Osteocyte (in vitro differentiated cells): Measurements from ENCODE around the gene C12orf76. TPM values are rescaled to one million over a fixed set of nuclear protein-coding genes. Genes with fewer than 3 reads are reported as not detected.

Experiments
- DNase-seq: peaks from one replicate; pipeline ENCODE4 v3.0.0; 2021; ENCODE audit warnings: mixed read lengths; ENCODE audit not compliant: unreplicated experiment; ENCODE audit errors: extremely low spot score
- H3K27ac Mint-ChIP-seq: one replicate; pipeline ENCODE4 v1.8.0; 2021; ENCODE audit warnings: mild to moderate bottlenecking, mixed read lengths; ENCODE audit not compliant: unreplicated experiment
- H3K27me3 Mint-ChIP-seq: one replicate; pipeline ENCODE4 v1.8.0; 2021; ENCODE audit warnings: mixed read lengths; ENCODE audit not compliant: unreplicated experiment
- H3K36me3 Mint-ChIP-seq: one replicate; pipeline ENCODE4 v1.8.0; 2021; ENCODE audit warnings: mixed read lengths; ENCODE audit not compliant: unreplicated experiment
- H3K4me1 Mint-ChIP-seq: one replicate; pipeline ENCODE4 v1.8.0; 2021; ENCODE audit warnings: mixed read lengths; ENCODE audit not compliant: unreplicated experiment
- H3K4me3 Mint-ChIP-seq: one replicate; pipeline ENCODE4 v1.8.0; 2021; ENCODE audit warnings: mild to moderate bottlenecking, moderate library complexity, mixed read lengths; ENCODE audit not compliant: unreplicated experiment
- H3K9me3 Mint-ChIP-seq: one replicate; pipeline ENCODE4 v1.8.0; 2021; ENCODE audit warnings: mixed read lengths; ENCODE audit not compliant: unreplicated experiment
- total RNA-seq: library from RNA; stranded (reverse); gene quantifications from 2 replicates; pipeline ENCODE4 v1.2.1, GENCODE V29; 2021
- TF ChIP-seq, protein P1 (sequence below): fragments of 200-600 bp; sonication (generic); IDR thresholded peaks from 2 replicates; pipeline ENCODE4 v1.5.0; 2021; ENCODE audit warnings: antibody characterized with exemption, mild to moderate bottlenecking, moderate library complexity

C12orf76 gene
- total RNA-seq, 1 donor from 2014 or later: 13.7 TPM

DNA sequence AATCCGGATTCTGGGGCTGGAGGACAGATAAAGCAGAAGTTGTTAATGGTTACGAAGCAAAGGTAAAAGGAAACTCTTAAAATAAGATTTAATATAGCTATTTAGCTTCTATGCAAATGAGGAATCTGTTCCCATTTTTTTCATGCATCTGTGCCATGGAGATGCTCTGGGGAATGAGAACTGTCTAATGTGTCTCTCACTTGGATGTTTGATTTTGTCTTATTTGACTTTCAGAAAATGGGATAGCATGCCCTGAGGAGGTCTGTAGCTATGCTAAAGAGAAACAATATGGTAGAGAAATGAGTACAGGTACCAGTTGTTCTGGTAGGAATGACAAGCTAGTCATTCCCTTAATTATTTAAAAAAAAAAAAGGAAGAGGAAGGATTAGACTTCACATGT is 24.3 kb downstream of the C12orf76 start:
- Mint-ChIP-seq H3K36me3 (peaks cover 42% of the 10 kb centered on the region), H3K9me3 (no peaks in the 10 kb centered on the region), H3K27ac (no peak overlapping the region), H3K4me1 (no peaks in the 10 kb centered on the region), H3K27me3 (no peaks in the 10 kb centered on the region), H3K4me3 (no peak overlapping the region)
- no peak for DNase-seq
- TF ChIP-seq, protein P1, sequence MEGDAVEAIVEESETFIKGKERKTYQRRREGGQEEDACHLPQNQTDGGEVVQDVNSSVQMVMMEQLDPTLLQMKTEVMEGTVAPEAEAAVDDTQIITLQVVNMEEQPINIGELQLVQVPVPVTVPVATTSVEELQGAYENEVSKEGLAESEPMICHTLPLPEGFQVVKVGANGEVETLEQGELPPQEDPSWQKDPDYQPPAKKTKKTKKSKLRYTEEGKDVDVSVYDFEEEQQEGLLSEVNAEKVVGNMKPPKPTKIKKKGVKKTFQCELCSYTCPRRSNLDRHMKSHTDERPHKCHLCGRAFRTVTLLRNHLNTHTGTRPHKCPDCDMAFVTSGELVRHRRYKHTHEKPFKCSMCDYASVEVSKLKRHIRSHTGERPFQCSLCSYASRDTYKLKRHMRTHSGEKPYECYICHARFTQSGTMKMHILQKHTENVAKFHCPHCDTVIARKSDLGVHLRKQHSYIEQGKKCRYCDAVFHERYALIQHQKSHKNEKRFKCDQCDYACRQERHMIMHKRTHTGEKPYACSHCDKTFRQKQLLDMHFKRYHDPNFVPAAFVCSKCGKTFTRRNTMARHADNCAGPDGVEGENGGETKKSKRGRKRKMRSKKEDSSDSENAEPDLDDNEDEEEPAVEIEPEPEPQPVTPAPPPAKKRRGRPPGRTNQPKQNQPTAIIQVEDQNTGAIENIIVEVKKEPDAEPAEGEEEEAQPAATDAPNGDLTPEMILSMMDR: no peak

DNA sequence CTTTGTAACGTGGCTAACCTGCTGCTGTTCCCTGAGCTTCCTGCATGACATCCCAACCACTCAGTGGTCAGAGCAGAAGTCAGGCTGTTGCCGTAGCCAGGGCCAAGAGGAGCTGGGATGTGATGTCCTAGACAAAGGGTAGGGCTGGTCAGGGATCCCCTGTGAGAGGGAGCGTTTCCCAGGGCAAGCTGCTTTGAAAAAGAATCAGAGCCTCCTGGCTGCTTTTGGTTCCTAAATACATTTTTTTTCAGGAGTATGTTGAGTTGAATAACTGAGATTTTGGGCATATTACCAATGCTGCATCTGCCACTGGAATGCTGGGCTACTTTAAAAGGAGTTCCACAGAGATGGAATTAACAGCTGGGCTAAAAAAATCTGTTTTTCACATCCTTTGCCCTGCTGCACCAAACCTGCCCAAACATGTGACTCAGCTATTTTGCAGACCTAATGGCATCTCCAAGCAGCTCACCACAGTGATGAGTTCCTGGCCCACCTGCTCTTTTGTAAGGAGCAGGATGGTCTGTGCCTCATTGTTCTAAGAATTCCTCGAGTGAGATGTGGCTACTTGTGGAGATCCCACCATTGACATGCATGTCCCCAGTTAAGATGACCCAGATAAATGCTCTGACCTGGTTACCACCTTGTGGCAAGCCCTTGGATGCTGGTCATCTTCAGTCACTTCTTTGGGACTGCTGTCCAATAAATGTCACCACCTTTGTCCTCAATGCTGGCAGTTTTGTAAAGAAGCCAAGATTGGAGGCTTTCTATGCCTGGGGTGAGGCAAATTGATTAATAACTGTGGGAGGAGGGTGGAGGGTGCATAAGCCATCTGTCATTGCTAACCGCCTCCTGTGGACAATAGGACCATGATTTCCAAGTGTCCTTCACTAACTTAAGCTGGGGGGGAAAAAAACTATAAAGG is 25.0 kb downstream of the C12orf76 start:
- TF ChIP-seq, protein P1: no peak
- Mint-ChIP-seq H3K9me3 (no peaks in the 10 kb centered on the region), H3K4me1 (no peaks in the 10 kb centered on the region), H3K27ac (no peak overlapping the region), H3K27me3 (no peaks in the 10 kb centered on the region), H3K36me3 (peaks cover 44% of the 10 kb centered on the region), H3K4me3 (no peak overlapping the region)
- DNase-seq: no peak

DNA sequence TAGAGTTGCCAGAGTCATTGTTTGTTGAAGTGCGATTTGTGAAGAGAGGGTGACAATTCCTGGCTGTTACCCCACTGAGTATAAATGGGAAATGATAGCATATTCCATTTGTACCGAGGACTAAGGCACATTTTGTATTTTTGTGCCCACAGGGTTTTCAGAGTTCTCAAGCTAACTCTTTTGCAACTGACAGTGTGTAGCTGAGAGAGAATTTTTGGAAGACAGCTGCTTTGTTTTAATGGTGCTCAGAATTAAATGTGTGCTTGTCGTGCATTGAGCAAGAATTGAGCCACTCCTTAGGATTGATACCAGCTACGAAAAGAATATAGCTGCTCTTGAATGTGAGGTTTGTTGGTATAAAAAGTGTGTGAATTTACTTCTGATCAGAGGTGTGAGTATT is 27.4 kb downstream of the C12orf76 start:
- no peak for DNase-seq
- TF ChIP-seq, protein P1: no peak
- Mint-ChIP-seq H3K36me3 (peaks cover 36% of the 10 kb centered on the region), H3K4me3 (no peak overlapping the region), H3K9me3 (no peaks in the 10 kb centered on the region), H3K4me1 (no peaks in the 10 kb centered on the region), H3K27ac (no peak overlapping the region), H3K27me3 (no peaks in the 10 kb centered on the region)

DNA sequence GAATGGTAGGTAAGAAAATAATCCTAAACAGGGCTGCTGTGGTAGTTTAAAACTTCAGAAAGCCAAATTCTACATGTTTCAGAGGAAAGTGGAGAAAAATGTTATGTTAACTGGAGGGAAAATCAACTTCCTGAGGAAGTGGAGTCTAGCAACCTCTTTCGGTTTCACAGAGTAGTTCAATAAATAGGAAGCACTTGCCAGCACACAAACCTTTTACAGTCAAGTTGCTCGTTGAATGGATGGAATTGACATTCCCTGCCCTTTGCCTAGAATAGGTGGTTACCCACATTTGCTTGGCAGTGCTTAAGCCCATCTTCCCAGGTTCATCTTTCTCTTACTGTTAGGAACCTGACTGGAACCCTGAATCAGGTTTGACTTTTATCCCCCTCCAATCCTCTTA is 33.2 kb downstream of the C12orf76 start:
- no peak for DNase-seq
- no peak overlapping the region for H3K27ac Mint-ChIP-seq
- TF ChIP-seq, protein P1: no peak
- H3K36me3 Mint-ChIP-seq: peaks cover 23% of the 10 kb centered on the region
- H3K4me1 Mint-ChIP-seq: no peaks in the 10 kb centered on the region
- no peak overlapping the region for H3K4me3 Mint-ChIP-seq
- H3K9me3 Mint-ChIP-seq: no peaks in the 10 kb centered on the region
- no peaks in the 10 kb centered on the region for H3K27me3 Mint-ChIP-seq

DNA sequence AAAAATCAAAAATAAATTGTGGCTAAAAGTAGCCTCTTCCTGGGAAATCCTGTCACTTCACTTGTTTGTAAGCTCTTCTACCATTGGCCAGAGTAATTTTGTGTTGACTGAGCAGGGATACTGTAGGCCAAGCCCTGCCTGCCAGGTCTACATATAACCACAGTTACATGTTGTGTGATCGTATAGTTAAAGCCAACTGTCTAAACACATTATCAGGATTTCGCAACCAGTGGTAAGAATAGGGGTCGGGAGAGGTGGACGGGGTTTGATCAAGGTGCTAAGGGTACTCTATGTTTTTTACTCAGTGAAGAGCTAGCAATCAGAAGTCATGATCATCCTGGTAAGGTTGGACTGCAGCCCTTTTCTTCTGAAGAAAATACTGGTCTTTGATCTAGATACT is 35.7 kb downstream of the C12orf76 start:
- Mint-ChIP-seq H3K27me3 (no peaks in the 10 kb centered on the region), H3K4me1 (no peaks in the 10 kb centered on the region), H3K27ac (no peak overlapping the region), H3K36me3 (peaks cover 10% of the 10 kb centered on the region), H3K4me3 (no peak overlapping the region), H3K9me3 (no peaks in the 10 kb centered on the region)
- no peak for DNase-seq
- TF ChIP-seq, protein P1: no peak
